HepG2 (cell line): ENCODE data around the gene CAB39. TPM values are rescaled to one million over a fixed set of nuclear protein-coding genes. Genes with fewer than 3 reads are reported as not detected.
"Not testable (repeated sequence)": the region's sequence is repeated elsewhere in the genome, so short reads cannot be mapped to it uniquely, and the experiment has no call there.

Experiments used
- ATAC-seq: fragments of 200-7000 bp; cut with Tn5 transposase; 3 replicates; pipeline ENCODE4 v1.9.1; 2020; ENCODE audit warnings: mild to moderate bottlenecking, moderate library complexity
- BruUV-seq: library from RNA; stranded (reverse); fragments of 400-500 nt; replicated peaks from 2 replicates; lab custom pipeline; 2021; lab: Mats Ljungman, UMichigan
- CTCF ChIA-PET: fragments of 300-600 bp; formaldehyde crosslinking; extraction: SDS; loops from one replicate; lab custom pipeline; 2021; ENCODE audit warnings: low total read pairs, inconsistent platforms, low intra/inter-chr PET ratio; lab: Yijun Ruan, JAX
- POLR2A ChIA-PET: fragments of 350-600 bp; sonication (Branson Sonifier 250); formaldehyde crosslinking; loops from one replicate; lab custom pipeline; 2020; ENCODE audit warnings: antibody characterized with exemption, inconsistent platforms; lab: Yijun Ruan, JAX
- DNase-seq: peaks from one replicate; pipeline ENCODE4 v3.0.0-alpha.2; 2015; ENCODE audit warnings: low spot score
- FAIRE-seq: peaks from 3 replicates; lab custom pipeline; 2011; peaks lifted over from hg19 to GRCh38; lab: Jason Lieb, UNC
- H2AFZ ChIP-seq: one replicate; pipeline ENCODE4 v1.6.1; 2011; ENCODE audit warnings: low read length, inconsistent platforms
- H3K27ac ChIP-seq: fragments of 300-600 bp; 3 replicates; pipeline ENCODE4 v1.8.0; 2011; ENCODE audit warnings: mixed run types, mild to moderate bottlenecking, mixed read lengths, low read length, inconsistent platforms; ENCODE audit not compliant: insufficient read depth; ENCODE audit errors: extremely low read length
- H3K27me3 ChIP-seq, 2 experiments: fragments of 200-600 bp in 1 of 2; 2 replicates in 1 of 2; 3 replicates in 1 of 2; pipeline versions ENCODE4 v1.6.0 to v1.8.0; 2011; ENCODE audit warnings: low read length in 2 of 2, mild to moderate bottlenecking in 2 of 2, moderate library complexity in 2 of 2, inconsistent platforms in 1 of 2; ENCODE audit not compliant: insufficient read depth in 2 of 2, control insufficient read depth in 1 of 2
- H3K36me3 ChIP-seq, 2 experiments: fragments of 200-600 bp in 1 of 2; replicated peaks in 1 of 2; 2 replicates in 1 of 2; 3 replicates in 1 of 2; pipeline versions ENCODE4 v1.5.1 to v1.8.0; 2011; ENCODE audit warnings: low read length in 2 of 2, inconsistent platforms in 1 of 2; ENCODE audit not compliant: insufficient read depth in 2 of 2, control insufficient read depth in 1 of 2
- H3K4me1 ChIP-seq: 2 replicates; pipeline ENCODE4 v1.5.1; 2012; ENCODE audit warnings: low read length, inconsistent platforms; ENCODE audit not compliant: insufficient read depth
- H3K4me2 ChIP-seq: 2 replicates; pipeline ENCODE4 v1.6.0; 2011; ENCODE audit warnings: low read depth, low read length, inconsistent platforms
- H3K4me3 ChIP-seq, 3 experiments: fragments of 200-600 bp in 1 of 3; sonication (generic), shearing (Covaris generic) in 1 of 3; replicated peaks in 1 of 3; 2 replicates each; pipeline ENCODE4 v1.5.1; 2011 to 2016; ENCODE audit warnings: low read length in 3 of 3, inconsistent platforms in 2 of 3, low read depth in 2 of 3, mild to moderate bottlenecking in 2 of 3, control low read depth in 1 of 3, mixed read lengths in 1 of 3; ENCODE audit not compliant: insufficient read depth in 1 of 3
- H3K79me2 ChIP-seq: one replicate; pipeline ENCODE4 v1.6.1; 2011; ENCODE audit warnings: low read length, inconsistent platforms; ENCODE audit not compliant: insufficient read depth
- H3K9ac ChIP-seq: 2 replicates; pipeline ENCODE4 v1.6.0; 2011; ENCODE audit warnings: mild to moderate bottlenecking, low read depth, low read length, inconsistent platforms; ENCODE audit not compliant: insufficient read depth
- H3K9me3 ChIP-seq: 2 replicates; pipeline ENCODE4 v1.5.1; 2012; ENCODE audit warnings: mild to moderate bottlenecking, low read length
- H4K20me1 ChIP-seq: 2 replicates; pipeline ENCODE4 v1.6.0; 2011; ENCODE audit warnings: inconsistent platforms, mild to moderate bottlenecking, low read length, moderate library complexity; ENCODE audit not compliant: insufficient read depth
- HOXD1 ChIP-seq: sonication (generic); formaldehyde crosslinking; IDR thresholded peaks from 2 replicates; pipeline ENCODE4 v1.5.0; 2020; ENCODE audit warnings: missing genetic modification reagents
- ZNF282 ChIP-seq: fragments of 450-650 bp; IDR thresholded peaks from 2 replicates; pipeline ENCODE4 v1.6.1; 2018; ENCODE audit not compliant: partially characterized antibody
- ZNF589 ChIP-seq: sonication (generic); formaldehyde crosslinking; conservative IDR thresholded peaks from 2 replicates; pipeline ENCODE4 v1.8.0; 2022; ENCODE audit warnings: mild to moderate bottlenecking, moderate library complexity, missing genetic modification reagents
- WGBS: methylation state at CpG from one replicate; pipeline ENCODE4 v1.1.6; 2017; ENCODE audit warnings: low lambda C conversion rate; 5-methylcytosine and 5-hydroxymethylcytosine counted together
- in situ Hi-C: cut with HindIII; loops from 2 replicates; pipeline ENCODE4 v1.10.0; 2017; ENCODE audit warnings: low pct_unique_long_range_greater_than_20kb; ENCODE audit not compliant: extremely low pct_ligation_motif_present
- intact Hi-C: fragments of 100-400 bp; cut with micrococcal nuclease; formaldehyde crosslinking; loops from one replicate; pipeline ENCODE4 v1.10.0; 2022; ENCODE audit not compliant: unreplicated experiment
- polyA plus RNA-seq, 8 experiments: library from polyadenylated mRNA; depleted of rRNA in 3 of 8; stranded (reverse) in 7 of 8; unstranded in 1 of 8; fragments of >200 nt; fragmentation: Illumina TruSeq in 4 of 8; extraction: Trizol in 4 of 8; gene quantifications; 2 replicates each; pipeline versions ENCODE4 v1.2.1 to v1.2.3, GENCODE V29; 2011 to 2016; ENCODE audit warnings: low read depth in 4 of 8, missing spikeins in 1 of 8, mixed read lengths in 1 of 8; ENCODE audit not compliant: insufficient read depth in 1 of 8
- total RNA-seq, 5 experiments: library from RNA; depleted of rRNA; stranded (reverse); fragments of >200 nt; fragmentation: Illumina TruSeq; extraction: Trizol; gene quantifications; 2 replicates each; pipeline ENCODE4 v1.2.3, GENCODE V29; 2016; ENCODE audit warnings: low read depth in 1 of 5
- TF ChIP-seq, protein P1 (sequence below): sonication (generic); formaldehyde crosslinking; IDR thresholded peaks from 2 replicates; pipeline ENCODE4 v1.5.0; 2020; ENCODE audit warnings: mild to moderate bottlenecking, missing genetic modification reagents
- TF ChIP-seq, protein P2 (sequence below): sonication (generic); formaldehyde crosslinking; IDR thresholded peaks from 2 replicates; pipeline ENCODE4 v1.4.0; 2020; ENCODE audit warnings: mild to moderate bottlenecking, missing genetic modification reagents
- TF ChIP-seq, protein P3 (sequence below): sonication (generic); formaldehyde crosslinking; conservative IDR thresholded peaks from 2 replicates; pipeline ENCODE4 v1.4.0; 2020; ENCODE audit warnings: missing genetic modification reagents

CAB39 gene
- total and polyA plus RNA-seq, 2 of the 13 experiments (the other 11 are each of a cell fraction or from before 2014, with no cell fraction given): 19.3 to 45.3 TPM

- TF ChIP-seq, protein P1, sequence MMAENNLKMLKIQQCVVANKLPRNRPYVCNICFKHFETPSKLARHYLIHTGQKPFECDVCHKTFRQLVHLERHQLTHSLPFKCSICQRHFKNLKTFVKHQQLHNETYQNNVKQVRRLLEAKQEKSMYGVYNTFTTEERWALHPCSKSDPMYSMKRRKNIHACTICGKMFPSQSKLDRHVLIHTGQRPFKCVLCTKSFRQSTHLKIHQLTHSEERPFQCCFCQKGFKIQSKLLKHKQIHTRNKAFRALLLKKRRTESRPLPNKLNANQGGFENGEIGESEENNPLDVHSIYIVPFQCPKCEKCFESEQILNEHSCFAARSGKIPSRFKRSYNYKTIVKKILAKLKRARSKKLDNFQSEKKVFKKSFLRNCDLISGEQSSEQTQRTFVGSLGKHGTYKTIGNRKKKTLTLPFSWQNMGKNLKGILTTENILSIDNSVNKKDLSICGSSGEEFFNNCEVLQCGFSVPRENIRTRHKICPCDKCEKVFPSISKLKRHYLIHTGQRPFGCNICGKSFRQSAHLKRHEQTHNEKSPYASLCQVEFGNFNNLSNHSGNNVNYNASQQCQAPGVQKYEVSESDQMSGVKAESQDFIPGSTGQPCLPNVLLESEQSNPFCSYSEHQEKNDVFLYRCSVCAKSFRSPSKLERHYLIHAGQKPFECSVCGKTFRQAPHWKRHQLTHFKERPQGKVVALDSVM (CRISPR knock-in tag): no peak
- TF ChIP-seq HOXD1 (CRISPR knock-in tag): no peak
- TF ChIP-seq ZNF282: no peak
These were observed 16.0 kb upstream of the CAB39 start (continued) for GRCh38 chr2:230696670-230697069.

DNA sequence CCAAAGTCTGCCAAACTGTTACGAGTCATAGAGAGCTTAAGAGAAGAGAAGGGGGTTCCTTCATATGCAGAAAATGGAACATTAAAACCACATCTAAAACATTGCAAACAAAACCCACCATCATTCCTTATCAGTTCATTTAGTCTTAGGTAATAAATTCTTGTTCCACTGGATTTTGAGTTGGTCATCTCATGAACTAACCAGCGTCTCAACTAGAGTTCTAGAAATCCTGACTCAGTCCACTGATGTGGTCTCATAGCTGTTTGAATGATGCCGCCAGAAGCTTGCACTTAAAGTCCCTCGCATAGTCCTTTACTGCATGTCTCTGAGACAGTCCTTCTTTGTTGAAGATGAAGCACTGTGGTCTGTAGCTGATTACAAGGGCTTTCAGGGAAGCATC lies 15.0 kb upstream of the CAB39 start:
- DNase-seq (no peak), ATAC-seq (no peak), FAIRE-seq (no peak)
- no peaks in the 10 kb centered on the region for H3K36me3 ChIP-seq
- H3K9ac ChIP-seq: no peak overlapping the region
- no peaks in the 10 kb centered on the region for H3K9me3 ChIP-seq
- peaks cover 0 to 9% of the 10 kb centered on the region in 2 experiments; a peak in 2 of 5 replicates for H3K27me3 ChIP-seq
- CTCF ChIA-PET: no interaction called here
- no peak overlapping the region for H3K4me3 ChIP-seq
- no TSS peak for BruUV-seq
- H3K79me2 ChIP-seq: no peaks in the 10 kb centered on the region
- H2AFZ ChIP-seq: no peak overlapping the region
- 24% methylated on average over 4 of the region's 4 CpGs for WGBS
- in situ Hi-C loops: no loop called here
- H3K4me1 ChIP-seq: no peaks in the 10 kb centered on the region
- TF ChIP-seq ZNF589 (CRISPR knock-in tag): no peak
- TF ChIP-seq, protein P2, sequence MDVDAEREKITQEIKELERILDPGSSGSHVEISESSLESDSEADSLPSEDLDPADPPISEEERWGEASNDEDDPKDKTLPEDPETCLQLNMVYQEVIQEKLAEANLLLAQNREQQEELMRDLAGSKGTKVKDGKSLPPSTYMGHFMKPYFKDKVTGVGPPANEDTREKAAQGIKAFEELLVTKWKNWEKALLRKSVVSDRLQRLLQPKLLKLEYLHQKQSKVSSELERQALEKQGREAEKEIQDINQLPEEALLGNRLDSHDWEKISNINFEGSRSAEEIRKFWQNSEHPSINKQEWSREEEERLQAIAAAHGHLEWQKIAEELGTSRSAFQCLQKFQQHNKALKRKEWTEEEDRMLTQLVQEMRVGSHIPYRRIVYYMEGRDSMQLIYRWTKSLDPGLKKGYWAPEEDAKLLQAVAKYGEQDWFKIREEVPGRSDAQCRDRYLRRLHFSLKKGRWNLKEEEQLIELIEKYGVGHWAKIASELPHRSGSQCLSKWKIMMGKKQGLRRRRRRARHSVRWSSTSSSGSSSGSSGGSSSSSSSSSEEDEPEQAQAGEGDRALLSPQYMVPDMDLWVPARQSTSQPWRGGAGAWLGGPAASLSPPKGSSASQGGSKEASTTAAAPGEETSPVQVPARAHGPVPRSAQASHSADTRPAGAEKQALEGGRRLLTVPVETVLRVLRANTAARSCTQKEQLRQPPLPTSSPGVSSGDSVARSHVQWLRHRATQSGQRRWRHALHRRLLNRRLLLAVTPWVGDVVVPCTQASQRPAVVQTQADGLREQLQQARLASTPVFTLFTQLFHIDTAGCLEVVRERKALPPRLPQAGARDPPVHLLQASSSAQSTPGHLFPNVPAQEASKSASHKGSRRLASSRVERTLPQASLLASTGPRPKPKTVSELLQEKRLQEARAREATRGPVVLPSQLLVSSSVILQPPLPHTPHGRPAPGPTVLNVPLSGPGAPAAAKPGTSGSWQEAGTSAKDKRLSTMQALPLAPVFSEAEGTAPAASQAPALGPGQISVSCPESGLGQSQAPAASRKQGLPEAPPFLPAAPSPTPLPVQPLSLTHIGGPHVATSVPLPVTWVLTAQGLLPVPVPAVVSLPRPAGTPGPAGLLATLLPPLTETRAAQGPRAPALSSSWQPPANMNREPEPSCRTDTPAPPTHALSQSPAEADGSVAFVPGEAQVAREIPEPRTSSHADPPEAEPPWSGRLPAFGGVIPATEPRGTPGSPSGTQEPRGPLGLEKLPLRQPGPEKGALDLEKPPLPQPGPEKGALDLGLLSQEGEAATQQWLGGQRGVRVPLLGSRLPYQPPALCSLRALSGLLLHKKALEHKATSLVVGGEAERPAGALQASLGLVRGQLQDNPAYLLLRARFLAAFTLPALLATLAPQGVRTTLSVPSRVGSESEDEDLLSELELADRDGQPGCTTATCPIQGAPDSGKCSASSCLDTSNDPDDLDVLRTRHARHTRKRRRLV (CRISPR knock-in tag): no peak
- TF ChIP-seq, protein P3, sequence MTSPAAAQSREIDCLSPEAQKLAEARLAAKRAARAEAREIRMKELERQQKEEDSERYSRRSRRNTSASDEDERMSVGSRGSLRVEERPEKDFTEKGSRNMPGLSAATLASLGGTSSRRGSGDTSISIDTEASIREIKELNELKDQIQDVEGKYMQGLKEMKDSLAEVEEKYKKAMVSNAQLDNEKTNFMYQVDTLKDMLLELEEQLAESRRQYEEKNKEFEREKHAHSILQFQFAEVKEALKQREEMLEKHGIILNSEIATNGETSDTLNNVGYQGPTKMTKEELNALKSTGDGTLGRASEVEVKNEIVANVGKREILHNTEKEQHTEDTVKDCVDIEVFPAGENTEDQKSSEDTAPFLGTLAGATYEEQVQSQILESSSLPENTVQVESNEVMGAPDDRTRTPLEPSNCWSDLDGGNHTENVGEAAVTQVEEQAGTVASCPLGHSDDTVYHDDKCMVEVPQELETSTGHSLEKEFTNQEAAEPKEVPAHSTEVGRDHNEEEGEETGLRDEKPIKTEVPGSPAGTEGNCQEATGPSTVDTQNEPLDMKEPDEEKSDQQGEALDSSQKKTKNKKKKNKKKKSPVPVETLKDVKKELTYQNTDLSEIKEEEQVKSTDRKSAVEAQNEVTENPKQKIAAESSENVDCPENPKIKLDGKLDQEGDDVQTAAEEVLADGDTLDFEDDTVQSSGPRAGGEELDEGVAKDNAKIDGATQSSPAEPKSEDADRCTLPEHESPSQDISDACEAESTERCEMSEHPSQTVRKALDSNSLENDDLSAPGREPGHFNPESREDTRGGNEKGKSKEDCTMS (CRISPR knock-in tag): no peak
- TF ChIP-seq, all 625 proteins: peak for 0
- POLR2A ChIA-PET: no interaction called here
- H4K20me1 ChIP-seq: no peaks in the 10 kb centered on the region
- no peak overlapping the region for H3K4me2 ChIP-seq
- no peak overlapping the region for H3K27ac ChIP-seq
- intact Hi-C loops: no loop called here

DNA sequence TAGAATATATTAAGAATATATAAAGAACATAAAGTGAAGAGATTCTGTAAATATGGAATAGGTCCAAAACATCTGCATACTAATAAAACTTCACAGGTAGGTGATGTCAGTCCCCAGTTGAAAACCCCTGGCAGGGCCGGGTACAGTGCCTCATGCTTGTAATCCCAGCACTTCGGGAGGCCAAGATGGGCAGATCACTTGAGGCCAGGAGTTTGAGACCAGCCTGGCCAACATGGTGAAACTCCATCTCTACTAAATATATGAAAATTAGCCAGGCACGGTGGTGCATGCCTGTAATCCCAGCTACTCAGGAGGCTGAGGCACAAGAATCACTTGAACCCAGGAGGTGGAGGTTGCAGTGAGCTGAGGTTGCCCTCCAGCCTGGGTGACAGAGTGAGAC lies 13.9 kb upstream of the CAB39 start:
- DNase-seq, BruUV-seq, H4K20me1 ChIP-seq, H3K9me3 ChIP-seq, H3K9ac ChIP-seq, H3K79me2 ChIP-seq, intact Hi-C loops, H3K27me3 ChIP-seq, H3K4me3 ChIP-seq, H3K36me3 ChIP-seq, H3K4me1 ChIP-seq, FAIRE-seq, H3K4me2 ChIP-seq, ATAC-seq, H2AFZ ChIP-seq, CTCF ChIA-PET, POLR2A ChIA-PET, H3K27ac ChIP-seq, in situ Hi-C loops: not testable (repeated sequence)
- WGBS: 18% methylated on average over 3 of the region's 3 CpGs
